Measurements from ENCODE around the gene MRPL14. TPM values are rescaled to one million over a fixed set of nuclear protein-coding genes. Genes with fewer than 3 reads are reported as not detected.

MRPL14 gene
- total RNA-seq, 6 experiments from 2014 or later, result 50.9 to 64.2 (median 56.0) TPM

GRCh38 chr6:44154067-44154466, 26.8 kb upstream of the MRPL14 start:
- TF ChIP-seq CTCF (IDR thresholded peaks at IDR 0.05), result no peak
- DNase-seq, result no peak
- Mint-ChIP-seq H3K4me1 (ENCODE audit: low read depth) (no peaks in the 10 kb centered on the region), H3K36me3 (ENCODE audit: low read depth) (peaks cover 3% of the 10 kb centered on the region), H3K9me3 (no peaks in the 10 kb centered on the region), H3K4me3 (no peak overlapping the region), H3K27ac (no peak overlapping the region), H3K27me3 (ENCODE audit: insufficient read depth) (peaks cover 4% of the 10 kb centered on the region)

GRCh38 chr6:44152533-44152932, 25.3 kb upstream of the MRPL14 start:
- H3K4me3 Mint-ChIP-seq, result no peak overlapping the region
- peaks cover 8% of the 10 kb centered on the region for H3K27me3 Mint-ChIP-seq (ENCODE audit: insufficient read depth)
- no peak overlapping the region for H3K27ac Mint-ChIP-seq
- peaks cover 8% of the 10 kb centered on the region for H3K36me3 Mint-ChIP-seq (ENCODE audit: low read depth)
- H3K4me1 Mint-ChIP-seq (ENCODE audit: low read depth), result no peaks in the 10 kb centered on the region
- no peaks in the 10 kb centered on the region for H3K9me3 Mint-ChIP-seq
- DNase-seq, result no peak
- TF ChIP-seq CTCF (IDR thresholded peaks at IDR 0.05), result no peak

DNA sequence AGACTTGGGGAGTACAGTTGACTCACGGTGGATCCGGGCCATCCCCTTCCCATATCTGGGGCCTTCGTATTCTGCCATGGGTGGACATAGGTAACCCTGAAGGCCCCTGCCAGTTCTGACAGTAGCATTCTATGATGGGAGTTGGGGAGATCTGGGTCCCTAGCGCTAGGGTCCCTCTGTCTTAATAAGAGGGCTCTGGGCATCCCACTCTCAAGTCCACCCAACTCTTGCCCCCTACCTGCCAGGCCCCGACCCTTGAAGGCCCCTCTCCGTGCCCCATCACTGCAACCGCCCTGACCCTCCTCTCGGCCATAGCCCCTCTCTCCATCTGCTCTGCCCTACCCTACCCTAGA, 24.8 kb upstream of the MRPL14 start:
- no peak overlapping the region for H3K4me3 Mint-ChIP-seq
- H3K27me3 Mint-ChIP-seq (ENCODE audit: insufficient read depth), result peaks cover 8% of the 10 kb centered on the region
- no peaks in the 10 kb centered on the region for H3K9me3 Mint-ChIP-seq
- H3K27ac Mint-ChIP-seq, result no peak overlapping the region
- TF ChIP-seq CTCF (IDR thresholded peaks at IDR 0.05), result no peak; the same call in none of the 2 replicates
- H3K4me1 Mint-ChIP-seq (ENCODE audit: low read depth), result no peaks in the 10 kb centered on the region
- no peak for DNase-seq
- peaks cover 8% of the 10 kb centered on the region for H3K36me3 Mint-ChIP-seq (ENCODE audit: low read depth)

GRCh38 chr6:44151348-44152108, 24.3 kb upstream of the MRPL14 start:
- peak; percentile 18 for DNase-seq
- no peak overlapping the region for H3K27ac Mint-ChIP-seq
- H3K9me3 Mint-ChIP-seq, result no peaks in the 10 kb centered on the region
- H3K36me3 Mint-ChIP-seq (ENCODE audit: low read depth), result peaks cover 8% of the 10 kb centered on the region
- no peak overlapping the region for H3K4me3 Mint-ChIP-seq
- H3K4me1 Mint-ChIP-seq (ENCODE audit: low read depth), result no peaks in the 10 kb centered on the region
- TF ChIP-seq CTCF (IDR thresholded peaks at IDR 0.05), result peak; percentile 100
- peaks cover 8% of the 10 kb centered on the region for H3K27me3 Mint-ChIP-seq (ENCODE audit: insufficient read depth)

DNA sequence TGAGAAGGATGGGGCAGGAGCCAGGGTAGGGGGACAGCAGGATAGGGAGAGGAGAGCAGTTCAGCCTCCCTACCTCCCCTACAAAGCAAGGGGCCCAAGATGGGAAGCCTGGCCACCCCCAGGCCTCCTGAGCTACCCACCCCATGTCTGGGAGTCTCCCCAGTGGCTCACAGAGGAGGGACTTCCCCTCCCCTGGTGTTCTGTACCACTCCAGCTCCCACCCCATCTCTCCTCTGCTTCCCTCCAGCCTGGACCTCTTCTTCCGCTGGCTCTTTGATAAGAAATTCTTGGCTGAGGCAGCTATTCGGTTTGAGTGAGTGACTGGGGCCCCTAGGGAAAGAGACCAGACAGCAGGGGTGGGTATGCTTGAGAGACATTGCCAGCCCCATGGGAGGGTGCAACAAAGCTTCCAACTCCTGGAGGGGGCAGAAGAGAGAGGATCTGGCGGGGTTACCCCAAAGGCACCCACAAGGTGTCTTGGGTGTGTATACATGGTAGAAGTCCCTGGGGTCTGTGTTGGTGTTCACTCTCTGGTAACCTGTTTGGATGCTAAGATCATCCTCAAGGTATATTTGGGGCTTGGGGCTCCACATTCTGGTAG, 23.2 kb upstream of the MRPL14 start:
- Mint-ChIP-seq H3K27ac (no peak overlapping the region), H3K36me3 (ENCODE audit: low read depth) (peaks cover 15% of the 10 kb centered on the region), H3K27me3 (ENCODE audit: insufficient read depth) (peaks cover 8% of the 10 kb centered on the region), H3K9me3 (no peaks in the 10 kb centered on the region), H3K4me3 (no peak overlapping the region), H3K4me1 (ENCODE audit: low read depth) (no peaks in the 10 kb centered on the region)
- no peak for DNase-seq
- TF ChIP-seq CTCF (IDR thresholded peaks at IDR 0.05), result no peak

Data from HFFc6 (cell line).